ENCODE results near the gene HIBCH.
"Not testable (repeated sequence)": the region's sequence is repeated elsewhere in the genome, so short reads cannot be mapped to it uniquely, and the experiment has no call there.

HIBCH gene

DNA sequence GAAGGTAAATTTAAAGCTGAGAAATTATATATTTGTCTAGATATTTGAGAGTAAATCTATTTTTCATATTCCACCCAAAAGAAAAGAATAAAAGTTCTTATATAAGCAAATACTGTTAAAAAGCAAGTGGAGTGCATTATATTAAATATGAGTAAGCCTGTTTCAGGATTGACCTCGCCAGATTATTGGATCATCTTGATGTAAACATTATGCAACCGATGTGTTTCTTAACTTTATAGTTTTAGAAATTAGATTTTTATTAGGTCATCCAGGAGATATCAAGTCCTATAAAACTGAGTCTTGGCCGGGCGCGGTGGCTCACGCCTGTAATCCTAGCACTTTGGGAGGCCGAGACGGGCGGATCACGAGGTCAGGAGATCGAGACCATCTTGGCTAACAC is 156.8 kb downstream of the HIBCH start:
- DNase-seq (ENCODE audit: insufficient read length, low spot score) (no peak), FAIRE-seq (no peak)

GRCh38 chr2:190159453-190159852 is 160.2 kb downstream of the HIBCH start:
- no peak for DNase-seq (ENCODE audit: insufficient read length, low spot score)
- no peak for FAIRE-seq

DNA sequence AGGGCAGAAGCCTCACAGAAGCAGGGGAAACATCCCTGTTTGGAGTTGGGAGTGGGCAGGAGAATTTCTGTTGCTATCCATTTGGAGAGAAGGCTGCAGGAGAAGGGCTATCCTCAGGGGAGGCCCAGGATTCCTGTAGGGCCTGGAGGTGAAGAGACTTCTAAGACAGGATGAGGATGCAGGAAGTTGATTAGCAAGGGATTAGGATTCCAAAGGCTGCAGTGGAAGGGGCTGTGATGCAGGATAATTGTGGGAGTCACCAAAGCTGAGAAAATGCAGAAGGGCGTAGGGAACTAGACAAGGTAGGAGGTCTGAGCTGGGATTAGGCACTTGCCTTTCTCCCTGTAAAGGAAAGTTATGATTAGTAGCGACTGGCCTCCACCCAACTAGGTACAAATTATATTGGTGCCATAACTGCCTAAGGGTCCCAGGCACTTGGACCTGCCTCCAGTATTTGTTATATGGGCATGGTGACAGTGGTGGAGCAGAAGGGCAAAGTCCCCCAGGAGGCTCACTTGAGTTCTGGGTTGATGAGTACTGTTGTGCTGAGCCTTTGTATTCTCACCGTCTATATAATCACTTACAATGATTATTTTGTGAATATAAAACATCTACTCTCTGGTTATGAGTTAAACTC is 160.7 kb downstream of the HIBCH start:
- FAIRE-seq (peak; percentile 88), DNase-seq (ENCODE audit: insufficient read length, low spot score) (no peak)

GRCh38 chr2:190157613-190158528 is 161.8 kb downstream of the HIBCH start:
- DNase-seq (ENCODE audit: insufficient read length, low spot score): not testable (repeated sequence)
- FAIRE-seq: peak; percentile 95

DNA sequence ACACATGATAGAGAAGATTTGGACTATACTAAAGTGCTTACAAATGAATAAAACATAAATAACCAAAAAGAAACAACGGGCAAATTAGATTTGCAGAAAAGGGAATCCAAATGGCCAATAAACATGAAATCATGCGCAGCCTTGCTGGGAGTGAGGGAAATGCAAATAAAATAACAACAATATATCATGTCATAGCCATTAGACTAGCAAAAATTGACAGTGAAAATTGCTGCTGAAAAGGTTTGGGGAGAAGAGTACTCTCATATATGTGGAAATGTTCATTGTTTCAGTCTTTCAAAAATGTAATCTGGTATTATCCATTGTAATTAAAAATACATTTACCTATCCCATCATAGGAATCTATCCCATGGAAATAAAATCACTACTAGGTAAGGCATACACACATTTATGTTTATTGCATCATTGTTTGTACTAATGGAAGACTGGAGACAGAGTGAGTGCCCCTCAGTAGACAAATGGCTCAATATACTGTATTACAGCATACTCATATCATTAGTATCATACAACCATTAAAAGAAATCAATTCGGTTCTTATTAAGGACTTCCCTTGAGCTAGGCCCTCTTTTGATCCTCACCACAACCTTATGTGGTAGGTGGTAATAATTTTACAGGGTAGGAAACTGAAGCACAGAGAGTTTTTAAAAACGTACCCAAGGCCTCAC is 163.0 kb downstream of the HIBCH start:
- FAIRE-seq: peak; percentile 70
- DNase-seq (ENCODE audit: insufficient read length, low spot score): no peak
